GM21360 (cell line): ENCODE results near the gene CCNH.

ENCODE experiments used
- ATAC-seq: cut with Tn5 transposase; IDR thresholded peaks from one replicate; pipeline ENCODE4 v1.9.1; 2021; ENCODE audit warnings: mild to moderate bottlenecking, moderate library complexity; ENCODE audit not compliant: unreplicated experiment

Gene CCNH

GRCh38 chr5:87361536-87362213 is 51.1 kb downstream of the CCNH start:
- no peak for ATAC-seq

DNA sequence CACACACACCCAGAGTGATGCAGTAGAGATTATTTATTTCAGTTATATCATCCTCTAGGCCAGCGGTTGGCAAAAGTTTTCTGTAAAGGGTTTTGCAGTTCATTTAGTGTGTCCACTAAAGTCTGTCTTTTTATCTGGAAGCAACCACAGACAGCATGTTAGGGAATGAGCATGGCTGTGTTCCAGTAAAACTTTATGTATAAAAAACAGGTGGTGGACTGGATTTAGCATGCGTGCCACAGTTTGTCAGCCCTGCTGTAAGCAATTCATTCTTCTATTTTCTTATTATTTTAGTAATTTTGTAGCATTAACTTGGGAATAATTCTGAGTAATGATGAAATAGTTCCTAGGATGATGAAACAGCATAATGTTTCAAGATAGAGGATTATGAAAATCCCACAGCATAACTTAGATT is 51.7 kb downstream of the CCNH start:
- no peak for ATAC-seq

- no peak for ATAC-seq
These were observed 52.6 kb downstream of the CCNH start for GRCh38 chr5:87360132-87360531.

DNA sequence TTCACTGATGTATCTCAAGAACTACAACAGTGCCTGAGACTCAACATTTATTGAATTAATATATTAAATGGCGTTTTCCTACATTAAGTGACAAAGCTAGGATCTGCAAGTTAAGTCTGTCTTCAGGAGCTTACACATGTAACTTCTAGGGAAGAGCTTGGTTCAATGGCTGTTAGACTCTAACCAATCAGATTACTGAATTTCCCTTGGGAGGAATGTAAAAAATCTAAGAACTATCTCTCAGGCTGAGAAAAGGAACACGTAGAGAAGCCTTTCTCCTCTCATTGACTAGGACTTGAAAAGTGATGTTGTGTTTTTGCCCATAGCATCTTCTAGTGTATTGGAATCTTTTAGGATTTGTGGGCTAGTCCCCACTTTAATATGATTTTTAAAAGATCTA is 53.6 kb downstream of the CCNH start:
- no peak for ATAC-seq

- no peak for ATAC-seq
These were observed 58.2 kb downstream of the CCNH start for GRCh38 chr5:87354496-87354895.

GRCh38 chr5:87347841-87348240 is 64.9 kb downstream of the CCNH start:
- ATAC-seq, result no peak

DNA sequence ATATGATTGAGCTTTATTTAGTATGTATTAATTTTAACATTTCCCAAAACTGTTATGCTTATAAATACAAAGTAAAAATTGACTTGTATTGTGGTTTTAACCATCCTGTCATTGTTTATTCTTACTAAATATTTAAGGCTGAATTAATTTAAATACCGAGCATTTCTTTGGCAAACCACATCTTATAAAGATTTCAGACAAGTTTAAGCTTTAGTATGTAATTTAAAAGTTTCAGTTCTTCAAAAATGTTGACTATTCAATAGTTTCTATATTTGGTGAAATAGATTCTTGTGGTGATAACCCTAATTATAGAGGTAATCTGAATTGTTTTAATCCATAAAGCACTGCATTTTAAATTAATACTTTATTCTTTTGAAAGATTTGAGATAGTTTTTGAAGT is 65.5 kb downstream of the CCNH start:
- no peak for ATAC-seq
